B cell (primary cell): ENCODE measurements around the gene ZC3H7B.

Experiments used
- EZH2 ChIP-seq: IDR thresholded peaks from 2 replicates; pipeline ENCODE4 v1.6.1; 2012; ENCODE audit warnings: borderline replicate concordance, low read depth, mild to moderate bottlenecking, moderate library complexity, low read length; ENCODE audit not compliant: insufficient read depth, poor library complexity, severe bottlenecking
- TF ChIP-seq, protein P1 (sequence below): fragments of 200-600 bp; IDR thresholded peaks from one replicate; pipeline ENCODE4 v1.8.0; 2022; ENCODE audit warnings: antibody characterized with exemption, mild to moderate bottlenecking

DNA sequence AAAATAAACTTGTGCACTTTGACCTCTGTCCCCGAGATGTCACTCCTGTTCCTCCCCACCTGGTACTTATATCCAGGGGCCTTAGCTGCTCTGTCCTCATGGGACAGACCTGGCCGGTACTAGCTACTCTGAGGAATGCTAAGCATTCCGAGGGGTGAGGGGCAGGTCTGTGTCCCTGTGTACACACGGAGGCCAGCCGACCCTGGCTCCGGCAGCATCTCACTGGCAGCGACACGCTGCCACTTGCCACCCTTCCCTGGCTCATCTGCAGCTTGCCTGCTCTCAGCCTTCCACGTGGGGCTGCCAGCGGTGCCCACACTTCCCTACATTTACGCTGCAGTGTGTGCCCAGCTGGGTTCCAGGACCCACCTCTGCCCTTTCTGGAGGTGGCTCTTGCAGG is 58.8 kb downstream of the ZC3H7B start:
- TF ChIP-seq, protein P1, sequence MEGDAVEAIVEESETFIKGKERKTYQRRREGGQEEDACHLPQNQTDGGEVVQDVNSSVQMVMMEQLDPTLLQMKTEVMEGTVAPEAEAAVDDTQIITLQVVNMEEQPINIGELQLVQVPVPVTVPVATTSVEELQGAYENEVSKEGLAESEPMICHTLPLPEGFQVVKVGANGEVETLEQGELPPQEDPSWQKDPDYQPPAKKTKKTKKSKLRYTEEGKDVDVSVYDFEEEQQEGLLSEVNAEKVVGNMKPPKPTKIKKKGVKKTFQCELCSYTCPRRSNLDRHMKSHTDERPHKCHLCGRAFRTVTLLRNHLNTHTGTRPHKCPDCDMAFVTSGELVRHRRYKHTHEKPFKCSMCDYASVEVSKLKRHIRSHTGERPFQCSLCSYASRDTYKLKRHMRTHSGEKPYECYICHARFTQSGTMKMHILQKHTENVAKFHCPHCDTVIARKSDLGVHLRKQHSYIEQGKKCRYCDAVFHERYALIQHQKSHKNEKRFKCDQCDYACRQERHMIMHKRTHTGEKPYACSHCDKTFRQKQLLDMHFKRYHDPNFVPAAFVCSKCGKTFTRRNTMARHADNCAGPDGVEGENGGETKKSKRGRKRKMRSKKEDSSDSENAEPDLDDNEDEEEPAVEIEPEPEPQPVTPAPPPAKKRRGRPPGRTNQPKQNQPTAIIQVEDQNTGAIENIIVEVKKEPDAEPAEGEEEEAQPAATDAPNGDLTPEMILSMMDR, result no peak
- TF ChIP-seq EZH2, result no peak
